ENCODE data around the gene MFAP1. TPM values are rescaled to one million over a fixed set of nuclear protein-coding genes. Genes with fewer than 3 reads are reported as not detected.

The MFAP1 gene
- total RNA-seq (10 to 100 TPM; 12.4 to 29.3 (median 21.0) TPM), polyA plus RNA-seq (10 to 100 TPM; 18.6 to 54.1 TPM)
- long read RNA-seq, donor 1, transcript MFAP1-201 (9 exons, 2,155 nt), result major isoform, 105 of 112 reads
- long read RNA-seq, donor 1, partial matches to known transcripts, result 6 of 112 reads
- long read RNA-seq, donor 1, other reads (novel, unspliced or antisense), result 1 of 112 reads
- long read RNA-seq, donor 2, transcript MFAP1-201 (9 exons, 2,155 nt), result major isoform, 15 of 15 reads
- long read RNA-seq, donor 2, partial matches to known transcripts, result 0 of 15 reads
- long read RNA-seq, donor 2, other reads (novel, unspliced or antisense), result 0 of 15 reads
- long read RNA-seq, donor 3, transcript MFAP1-201 (9 exons, 2,155 nt), result major isoform, 38 of 41 reads
- long read RNA-seq, donor 3, partial matches to known transcripts, result 3 of 41 reads
- long read RNA-seq, donor 3, other reads (novel, unspliced or antisense), result 0 of 41 reads

GRCh38 chr15:43824302-43825246 is at the start of gene MFAP1:
TSS of gene MFAP1 (minus strand) at chr15:43824690. CDS start at chr15:43824569, 121 bp downstream.
- Histone ChIP-seq H3K27ac (peak within 1 kb of the TSS; percentile 58 to 86), H3K4me1 (ENCODE audit: insufficient read depth) (peaks cover 10% of the 10 kb centered on the region), H3K27me3 (no peaks in the 10 kb centered on the region), H3K9me3 (no peaks in the 10 kb centered on the region), H3K36me3 (no peaks in the 10 kb centered on the region), H3K4me3 (peak within 1 kb of the TSS; percentile 85)
- TF ChIP-seq EP300 (IDR thresholded peaks at IDR 0.05) (no peak), POLR2A (IDR thresholded peaks at IDR 0.05) (peak; percentile 77)
- 8 to 9% (median 8%) methylated on average over 46 of the region's 46 CpGs for WGBS, 3 donors
- peak; percentile 89 to 95 (median 93) for DNase-seq
- intact Hi-C loops (cut with DNase I), result no loop called here

GRCh38 chr15:43873651-43874050 is 49.2 kb upstream of the MFAP1 start:
- TF ChIP-seq POLR2A (IDR thresholded peaks at IDR 0.05) (no peak), EP300 (IDR thresholded peaks at IDR 0.05) (no peak), CTCF (IDR thresholded peaks at IDR 0.05) (no peak)
- DNase-seq, result no peak
- H3K4me3 ChIP-seq, result no peak overlapping the region
- no peaks in the 10 kb centered on the region for H3K4me1 ChIP-seq (ENCODE audit: insufficient read depth)
- intact Hi-C loops (cut with DNase I), result no loop called here
- H3K27me3 ChIP-seq, result no peaks in the 10 kb centered on the region
- 84 to 90% (median 88%) methylated on average over 10 of the region's 10 CpGs for WGBS, 3 donors
- H3K9me3 ChIP-seq, result no peaks in the 10 kb centered on the region
- no peak overlapping the region for H3K27ac ChIP-seq
- H3K36me3 ChIP-seq, result no peaks in the 10 kb centered on the region

- no peaks in the 10 kb centered on the region for H3K4me1 ChIP-seq (ENCODE audit: insufficient read depth)
- H3K4me3 ChIP-seq, result no peak overlapping the region
- no peaks in the 10 kb centered on the region for H3K27me3 ChIP-seq
- TF ChIP-seq CTCF (IDR thresholded peaks at IDR 0.05), result peak in 1 of 3 donors; percentile 44
- no peak for TF ChIP-seq EP300 (IDR thresholded peaks at IDR 0.05)
- intact Hi-C loops (cut with DNase I), result no loop called here
- DNase-seq, result peak in 4 of 5 donors; percentile 15 to 43 (median 32)
- no peak overlapping the region for H3K27ac ChIP-seq
- no peaks in the 10 kb centered on the region for H3K36me3 ChIP-seq
- WGBS, 3 donors, result 43 to 54% (median 44%) methylated on average over 6 of the region's 6 CpGs
- H3K9me3 ChIP-seq, result no peaks in the 10 kb centered on the region
Observed at GRCh38 chr15:43872416-43873020, 48.0 kb upstream of the MFAP1 start.

- DNase-seq, result no peak
Observed at GRCh38 chr15:43871835-43872234, 47.3 kb upstream of the MFAP1 start.

More at GRCh38 chr15:43871835-43872234, 47.3 kb upstream of the MFAP1 start:
- Histone ChIP-seq H3K36me3 (no peaks in the 10 kb centered on the region), H3K4me3 (no peak overlapping the region), H3K27me3 (no peaks in the 10 kb centered on the region), H3K27ac (no peak overlapping the region), H3K4me1 (ENCODE audit: insufficient read depth) (no peaks in the 10 kb centered on the region), H3K9me3 (no peaks in the 10 kb centered on the region)
- no peak for TF ChIP-seq CTCF (IDR thresholded peaks at IDR 0.05)
- TF ChIP-seq POLR2A (IDR thresholded peaks at IDR 0.05), result no peak
- TF ChIP-seq EP300 (IDR thresholded peaks at IDR 0.05), result no peak
- WGBS, 3 donors, result 89 to 96% (median 95%) methylated on average over 2 of the region's 2 CpGs
- intact Hi-C loops (cut with DNase I), result no loop called here
